Esophagus muscularis mucosa (tissue), 3 donors: ENCODE results near the gene MVB12B.

ENCODE experiments used
- CTCF ChIP-seq, 3 experiments: fragments of 200-600 bp in 2 of 3; fragments of 450-650 bp in 1 of 3; sonication (generic) in 2 of 3; IDR thresholded peaks; one replicate each; pipeline ENCODE4 v1.5.1; 2017 to 2019; ENCODE audit warnings: antibody characterized with exemption in 3 of 3, mild to moderate bottlenecking in 2 of 3, moderate library complexity in 1 of 3
- POLR2A ChIP-seq: fragments of 450-650 bp; IDR thresholded peaks from one replicate; pipeline ENCODE4 v1.6.1; 2017; ENCODE audit warnings: antibody characterized with exemption, moderate library complexity, mild to moderate bottlenecking, low read depth
- POLR2AphosphoS5 ChIP-seq, 2 donors: sonication (generic); formaldehyde crosslinking; IDR thresholded peaks; one replicate each; pipeline ENCODE4 v1.6.1; 2017; ENCODE audit warnings: antibody characterized with exemption in 2 of 2

GRCh38 chr9:126397056-126397455, 70.4 kb downstream of the MVB12B start:
- TF ChIP-seq CTCF (IDR thresholded peaks at IDR 0.05) (no peak), POLR2A (no peak), POLR2AphosphoS5 (IDR thresholded peaks at IDR 0.05) (no peak)
